GM23338 (cell line): ENCODE results near the gene LCNL1. TPM values are rescaled to one million over a fixed set of nuclear protein-coding genes. Genes with fewer than 3 reads are reported as not detected.

Source experiments
- ATAC-seq: fragments of 200-7000 bp; cut with Tn5 transposase; 3 replicates; pipeline ENCODE4 v1.9.1; 2020
- DNase-seq: peaks from one replicate; pipeline ENCODE4 v3.0.0-alpha.2; 2015; ENCODE audit warnings: low spot score
- H2AFZ ChIP-seq: fragments of 200-600 bp; sonication (generic); 2 replicates; pipeline ENCODE4 v1.8.0; 2016; ENCODE audit warnings: antibody characterized with exemption, mild to moderate bottlenecking, moderate library complexity
- H3F3A ChIP-seq: fragments of 200-600 bp; sonication (generic); replicated peaks from 2 replicates; pipeline ENCODE4 v1.8.0; 2017; ENCODE audit warnings: antibody characterized with exemption, mixed run types, low read depth
- H3K27ac ChIP-seq: fragments of 200-600 bp; sonication (generic); 2 replicates; pipeline ENCODE4 v1.6.1; 2016; ENCODE audit warnings: low read depth
- H3K27me3 ChIP-seq: fragments of 200-600 bp; sonication (generic); 2 replicates; pipeline ENCODE4 v1.8.0; 2016; ENCODE audit warnings: mild to moderate bottlenecking, mixed run types, moderate library complexity; ENCODE audit not compliant: insufficient read depth
- H3K36me3 ChIP-seq: fragments of 200-600 bp; sonication (generic); 2 replicates; pipeline ENCODE4 v1.8.0; 2016; ENCODE audit warnings: mild to moderate bottlenecking; ENCODE audit not compliant: insufficient read depth
- H3K4me1 ChIP-seq: fragments of 200-600 bp; sonication (generic); 2 replicates; pipeline ENCODE4 v1.8.0; 2016; ENCODE audit warnings: mild to moderate bottlenecking, moderate library complexity; ENCODE audit not compliant: insufficient read depth
- H3K4me2 ChIP-seq: fragments of 200-600 bp; sonication (generic); 2 replicates; pipeline ENCODE4 v1.7.1; 2017; ENCODE audit warnings: mixed run types
- H3K4me3 ChIP-seq: fragments of 200-600 bp; sonication (generic); 2 replicates; pipeline ENCODE4 v1.6.1; 2016; ENCODE audit warnings: mixed run types
- H3K79me2 ChIP-seq: fragments of 200-600 bp; sonication (generic); replicated peaks from 2 replicates; pipeline ENCODE4 v1.8.0; 2017; ENCODE audit warnings: mild to moderate bottlenecking; ENCODE audit not compliant: insufficient read depth
- H3K9me2 ChIP-seq: fragments of 200-600 bp; sonication (generic); 2 replicates; pipeline ENCODE4 v1.8.0; 2017; ENCODE audit not compliant: insufficient read depth
- H4K20me1 ChIP-seq: fragments of 200-600 bp; sonication (generic); replicated peaks from 2 replicates; pipeline ENCODE4 v1.8.0; 2017; ENCODE audit warnings: mild to moderate bottlenecking; ENCODE audit not compliant: insufficient read depth
- H3K27ac Mint-ChIP-seq: 2 replicates; pipeline ENCODE4 v1.8.0; 2020; ENCODE audit warnings: inconsistent platforms, mild to moderate bottlenecking, moderate library complexity, mixed read lengths
- H3K27me3 Mint-ChIP-seq: 3 replicates; pipeline ENCODE4 v1.8.0; 2022; ENCODE audit warnings: low read depth, mild to moderate bottlenecking, moderate library complexity, mixed read lengths, inconsistent platforms; ENCODE audit not compliant: insufficient read depth, poor library complexity
- H3K36me3 Mint-ChIP-seq: 3 replicates; pipeline ENCODE4 v1.8.0; 2021; ENCODE audit warnings: low read depth, mild to moderate bottlenecking, inconsistent platforms, moderate library complexity, mixed read lengths
- H3K4me1 Mint-ChIP-seq: 3 replicates; pipeline ENCODE4 v1.8.0; 2020; ENCODE audit warnings: mild to moderate bottlenecking, inconsistent platforms, mixed read lengths
- H3K4me3 Mint-ChIP-seq: 3 replicates; pipeline ENCODE4 v1.8.0; 2021; ENCODE audit warnings: moderate library complexity, mild to moderate bottlenecking, inconsistent platforms, mixed read lengths
- H3K9me3 Mint-ChIP-seq: 3 replicates; pipeline ENCODE4 v1.8.0; 2020; ENCODE audit warnings: moderate library complexity, mild to moderate bottlenecking, inconsistent platforms, mixed read lengths
- CREB1 ChIP-seq: fragments of 250-450 bp; sonication (Bioruptor Pico); IDR thresholded peaks from 2 replicates; pipeline ENCODE4 v1.5.0; 2020; ENCODE audit warnings: low read depth, mild to moderate bottlenecking, moderate library complexity
- CTCF ChIP-seq, 2 experiments: fragments of 200-600 bp in 1 of 2; sonication (generic) in 1 of 2; conservative IDR thresholded peaks; 2 replicates each; pipeline versions ENCODE4 v1.5.1 to v1.6.1; 2016 to 2017; ENCODE audit warnings: antibody characterized with exemption in 2 of 2, low read depth in 2 of 2, mild to moderate bottlenecking in 2 of 2, moderate library complexity in 1 of 2
- EZH2phosphoT487 ChIP-seq: fragments of 200-600 bp; sonication (generic); IDR thresholded peaks from one replicate; pipeline ENCODE4 v1.8.1; 2018; ENCODE audit warnings: antibody characterized with exemption; ENCODE audit not compliant: unreplicated experiment
- JUNB ChIP-seq: IDR thresholded peaks from one replicate; pipeline ENCODE4 v1.6.1; 2016; ENCODE audit warnings: antibody characterized with exemption; ENCODE audit not compliant: unreplicated experiment
- POLR2AphosphoS5 ChIP-seq: IDR thresholded peaks from 2 replicates; pipeline ENCODE4 v1.6.1; 2016; ENCODE audit warnings: antibody characterized with exemption, low read depth
- REST ChIP-seq: IDR thresholded peaks from one replicate; pipeline ENCODE4 v1.6.1; 2018; ENCODE audit warnings: antibody characterized with exemption; ENCODE audit not compliant: unreplicated experiment
- STAT1 ChIP-seq: IDR thresholded peaks from one replicate; pipeline ENCODE4 v1.6.1; 2016; ENCODE audit warnings: antibody characterized with exemption; ENCODE audit not compliant: unreplicated experiment
- ZNF114 ChIP-seq: fragments of 250-450 bp; sonication (Bioruptor Pico); IDR thresholded peaks from 2 replicates; pipeline ENCODE4 v1.5.0; 2020; ENCODE audit warnings: mild to moderate bottlenecking, moderate library complexity
- ZNF331 ChIP-seq: fragments of 250-450 bp; sonication (Bioruptor Pico); IDR thresholded peaks from 2 replicates; pipeline ENCODE4 v1.5.0; 2020; ENCODE audit warnings: low read depth, mild to moderate bottlenecking, moderate library complexity
- ZNF462 ChIP-seq: fragments of 250-450 bp; sonication (Bioruptor Pico); IDR thresholded peaks from 2 replicates; pipeline ENCODE4 v1.5.0; 2020; ENCODE audit warnings: mild to moderate bottlenecking, moderate library complexity
- polyA plus RNA-seq: library from polyadenylated mRNA; unstranded; fragments of >200 nt; fragmentation: Nextera tagmentation; extraction: Ambion mirVana; gene quantifications from 2 replicates; pipeline ENCODE4 v1.2.1, GENCODE V29; 2016
- total RNA-seq: library from RNA; depleted of rRNA; stranded (reverse); fragments of >200 nt; shearing (Covaris generic); gene quantifications from 2 replicates; pipeline ENCODE4 v1.2.3, GENCODE V29; 2014

Gene LCNL1
- total and polyA plus RNA-seq, 2 experiments from 2014 or later = 0.11 TPM; not detected in 1

- Mint-ChIP-seq H3K27me3 (peaks cover 22% of the 10 kb centered on the region), H3K27ac (no peak overlapping the region), H3K36me3 (no peaks in the 10 kb centered on the region; the same call in 2 of the 3 replicates), H3K4me1 (no peaks in the 10 kb centered on the region; the same call in 2 of the 3 replicates), H3K4me3 (peak overlapping the region; percentile 46; the same call in 2 of the 3 replicates), H3K9me3 (no peaks in the 10 kb centered on the region)
- Histone ChIP-seq H2AFZ (peak overlapping the region; percentile 94), H3K36me3 (no peaks in the 10 kb centered on the region), H4K20me1 (no peaks in the 10 kb centered on the region), H3K4me2 (peak overlapping the region; percentile 93), H3F3A (no peaks in the 10 kb centered on the region), H3K4me3 (peak overlapping the region; percentile 68), H3K27ac (no peak overlapping the region), H3K27me3 (peaks cover 39% of the 10 kb centered on the region), H3K79me2 (no peaks in the 10 kb centered on the region), H3K4me1 (peaks cover 3% of the 10 kb centered on the region; the same call in 1 of the 2 replicates), H3K9me2 (no peaks in the 10 kb centered on the region)
- ATAC-seq (peak; percentile 42), DNase-seq (peak; percentile 59)
- TF ChIP-seq POLR2AphosphoS5 (no peak), STAT1 (no peak), ZNF114 (CRISPR knock-in tag) (no peak), REST (no peak), ZNF462 (CRISPR knock-in tag) (no peak), CTCF (conservative IDR thresholded peaks at IDR 0.05; ENCODE audit: low read depth in 2 of 2) (no peak), EZH2phosphoT487 (no peak), ZNF331 (no peak), CREB1 (CRISPR knock-in tag) (no peak), JUNB (no peak)
Observed at GRCh38 chr9:136984464-136985026, 1.8 kb downstream of the LCNL1 start.
